Regular cardiac myocyte (primary cell): ENCODE measurements around the gene ITPKB. TPM values are rescaled to one million over a fixed set of nuclear protein-coding genes. Genes with fewer than 3 reads are reported as not detected.

Source experiments
- total RNA-seq: library from RNA; depleted of rRNA; stranded (reverse); fragments of >200 nt; gene quantifications from 2 replicates; pipeline ENCODE4 v1.2.3, GENCODE V29; 2014

Gene ITPKB
- total RNA-seq: 6.7 and 9.9 TPM in 2 replicates

GRCh38 chr1:226738995-226739695 is at the start of gene ITPKB:
Gene ITPKB, minus strand, starts transcription at chr1:226739282. Its CDS starts 1,824 bp downstream, at chr1:226737458.

Other genes with a start within 250 kb of the ITPKB start
- under 0.01 TPM in 1 of 2 replicates, not detected in the other for gene STUM, start 190.5 kb downstream of the ITPKB start, total RNA-seq
- 14.6 and 25.1 TPM in 2 replicates for gene PSEN2, start 131.3 kb upstream of the ITPKB start, total RNA-seq
- gene COQ8A, start 201.0 kb upstream of the ITPKB start, total RNA-seq: 5.9 and 13.5 TPM in 2 replicates